Fibroblast of lung (primary cell): ENCODE data around the gene NCAPD2. TPM values are rescaled to one million over a fixed set of nuclear protein-coding genes. Genes with fewer than 3 reads are reported as not detected.

Source experiments
- DNase-seq, 2 donors: peaks; one replicate each; pipeline versions ENCODE4 v3.0.0 to v3.0.0-alpha.2; 2010; ENCODE audit warnings: low read depth in 2 of 2
- H2AFZ ChIP-seq: 2 replicates; pipeline ENCODE4 v1.5.1; 2012; ENCODE audit warnings: low read length, control low read depth, inconsistent platforms
- H3K27ac ChIP-seq: 2 replicates; pipeline ENCODE4 v1.5.1; 2011; ENCODE audit warnings: low read length, control low read depth; ENCODE audit not compliant: insufficient read depth
- H3K27me3 ChIP-seq: 2 replicates; pipeline ENCODE4 v1.5.1; 2011; ENCODE audit warnings: mild to moderate bottlenecking, low read length; ENCODE audit not compliant: control insufficient read depth, insufficient read depth
- H3K36me3 ChIP-seq: 2 replicates; pipeline ENCODE4 v1.5.1; 2011; ENCODE audit warnings: low read length; ENCODE audit not compliant: control insufficient read depth, insufficient read depth
- H3K4me1 ChIP-seq: 2 replicates; pipeline ENCODE4 v1.5.1; 2011; ENCODE audit warnings: low read length; ENCODE audit not compliant: control insufficient read depth, insufficient read depth; ENCODE audit errors: extremely low read depth
- H3K4me2 ChIP-seq: 2 replicates; pipeline ENCODE4 v1.5.1; 2011; ENCODE audit warnings: low read length, control low read depth; ENCODE audit not compliant: insufficient read depth; ENCODE audit errors: extremely low read depth
- H3K4me3 ChIP-seq, 4 experiments: fragments of 200-600 bp in 1 of 4; sonication (generic) in 1 of 4; replicated peaks in 1 of 4; 2 replicates each; pipeline ENCODE4 v1.5.1; 2011 to 2016; ENCODE audit warnings: low read length in 4 of 4, low read depth in 3 of 4, mild to moderate bottlenecking in 3 of 4, control low read depth in 2 of 4, inconsistent platforms in 1 of 4, mixed read lengths in 1 of 4; ENCODE audit not compliant: insufficient read depth in 1 of 4; ENCODE audit errors: control extremely low read depth in 1 of 4
- H3K79me2 ChIP-seq: 2 replicates; pipeline ENCODE4 v1.5.1; 2012; ENCODE audit warnings: mild to moderate bottlenecking, low read length, inconsistent platforms; ENCODE audit not compliant: control insufficient read depth, insufficient read depth
- H3K9ac ChIP-seq: 2 replicates; pipeline ENCODE4 v1.5.1; 2011; ENCODE audit warnings: mild to moderate bottlenecking, low read length, control low read depth; ENCODE audit not compliant: insufficient read depth
- H3K9me3 ChIP-seq: 2 replicates; pipeline ENCODE4 v1.5.1; 2012; ENCODE audit warnings: low read depth, low read length; ENCODE audit not compliant: control insufficient read depth, insufficient read depth
- H4K20me1 ChIP-seq: 2 replicates; pipeline ENCODE4 v1.5.1; 2011; ENCODE audit warnings: low read length; ENCODE audit not compliant: control insufficient read depth, insufficient read depth; ENCODE audit errors: extremely low read depth
- CTCF ChIP-seq, 2 donors: IDR thresholded peaks in 1 of 2; conservative IDR thresholded peaks in 1 of 2; 1 replicate in 1 of 2; 2 replicates in 1 of 2; pipeline ENCODE4 v1.5.1; 2011 to 2012; ENCODE audit warnings: low read length in 2 of 2, control low read depth in 1 of 2, inconsistent platforms in 1 of 2, low read depth in 1 of 2, mild to moderate bottlenecking in 1 of 2
- EZH2 ChIP-seq: IDR thresholded peaks from 2 replicates; pipeline ENCODE4 v1.5.1; 2012; ENCODE audit warnings: low read length, control low read depth, mild to moderate bottlenecking; ENCODE audit errors: missing control alignments
- polyA plus RNA-seq, 2 donors: library from polyadenylated mRNA; depleted of rRNA in 1 of 2; stranded (reverse) in 1 of 2; unstranded in 1 of 2; fragments of >200 nt; gene quantifications; 2 replicates each; pipeline ENCODE4 v1.2.1, GENCODE V29; 2011 to 2012; ENCODE audit warnings: missing spikeins in 1 of 2
- total RNA-seq: library from RNA; depleted of rRNA; stranded (reverse); fragments of >200 nt; gene quantifications from 2 replicates; pipeline ENCODE4 v1.2.1, GENCODE V29; 2014

The NCAPD2 gene
- total and polyA plus RNA-seq, 2 donors (not counting 1 experiment from before 2014, with no cell fraction given): 17.2 to 42.3 TPM

- peak overlapping the region; percentile 60 to 81 (median 72) for H3K4me3 ChIP-seq
- H4K20me1 ChIP-seq: no peaks in the 10 kb centered on the region
- H3K9ac ChIP-seq: peak overlapping the region; percentile 61
- H3K4me1 ChIP-seq: peaks cover 12% of the 10 kb centered on the region
- TF ChIP-seq EZH2 (no peak), CTCF (conservative IDR thresholded peaks at IDR 0.05 in 1 of 2, IDR thresholded peaks at IDR 0.05 in 1 of 2; ENCODE audit: low read depth in 1 of 2, low read length in 2 of 2) (no peak)
- H3K27me3 ChIP-seq: no peaks in the 10 kb centered on the region
- peaks cover 10% of the 10 kb centered on the region for H3K79me2 ChIP-seq
- no peaks in the 10 kb centered on the region for H3K36me3 ChIP-seq
- no peaks in the 10 kb centered on the region for H3K9me3 ChIP-seq
- H2AFZ ChIP-seq: peak overlapping the region; percentile 77
- H3K27ac ChIP-seq: peak overlapping the region; percentile 87
- no peak for DNase-seq
- H3K4me2 ChIP-seq: peak overlapping the region; percentile 100
Observed at GRCh38 chr12:6450091-6450868, 43.6 kb upstream of the NCAPD2 start.

- Histone ChIP-seq H3K27me3 (no peaks in the 10 kb centered on the region), H3K79me2 (peaks cover 10% of the 10 kb centered on the region), H3K9ac (peak overlapping the region; percentile 61), H2AFZ (peak overlapping the region; percentile 77), H4K20me1 (no peaks in the 10 kb centered on the region), H3K27ac (peak overlapping the region; percentile 87), H3K4me2 (peak overlapping the region; percentile 100), H3K4me3 (peak overlapping the region; percentile 60 to 81 (median 72)), H3K36me3 (no peaks in the 10 kb centered on the region), H3K4me1 (peaks cover 12% of the 10 kb centered on the region), H3K9me3 (no peaks in the 10 kb centered on the region)
- no peak for DNase-seq
- no peak for TF ChIP-seq CTCF (conservative IDR thresholded peaks at IDR 0.05 in 1 of 2, IDR thresholded peaks at IDR 0.05 in 1 of 2; ENCODE audit: low read depth in 1 of 2, low read length in 2 of 2)
- TF ChIP-seq EZH2: no peak
Observed at GRCh38 chr12:6450869-6451347, 43.0 kb upstream of the NCAPD2 start.

GRCh38 chr12:6451348-6452244, 42.3 kb upstream of the NCAPD2 start, which contains the start of gene TAPBPL:
TAPBPL (plus strand) TSS chr12:6452042; CDS start chr12:6452249, 207 bp downstream.
- Histone ChIP-seq H3K9me3 (no peaks in the 10 kb centered on the region), H3K27ac (peak within 1 kb of the TSS; percentile 87), H4K20me1 (no peaks in the 10 kb centered on the region), H3K27me3 (no peaks in the 10 kb centered on the region), H3K4me3 (peak within 1 kb of the TSS; percentile 60 to 81 (median 72)), H3K79me2 (peaks cover 10% of the 10 kb centered on the region), H2AFZ (peak within 1 kb of the TSS; percentile 77), H3K4me2 (peak within 1 kb of the TSS; percentile 100), H3K36me3 (no peaks in the 10 kb centered on the region), H3K9ac (peak within 1 kb of the TSS; percentile 78), H3K4me1 (peaks cover 12% of the 10 kb centered on the region)
- no peak for TF ChIP-seq EZH2
- no peak for TF ChIP-seq CTCF (conservative IDR thresholded peaks at IDR 0.05 in 1 of 2, IDR thresholded peaks at IDR 0.05 in 1 of 2; ENCODE audit: low read depth in 1 of 2, low read length in 2 of 2)
- DNase-seq: peak; percentile 83 to 84
